ENCODE data around the gene SLC35G6.

The SLC35G6 gene

GRCh38 chr17:7479213-7480088, 1.8 kb upstream of the SLC35G6 start, which contains the start of gene ZBTB4:
TSS of gene ZBTB4 (minus strand) at chr17:7479631. CDS start at chr17:7466801, 12,830 bp downstream.
- peak; percentile 43 for DNase-seq

GRCh38 chr17:7480089-7480384, 1.2 kb upstream of the SLC35G6 start:
- DNase-seq: no peak

- peak; percentile 25 for DNase-seq
Measured at GRCh38 chr17:7481842-7482741, 846 bp downstream of the SLC35G6 start.

GRCh38 chr17:7482742-7483088, 1.5 kb downstream of the SLC35G6 start:
- peak; percentile 33 for DNase-seq

- peak; percentile 94 for DNase-seq
Measured at GRCh38 chr17:7483255-7484066, 2.2 kb downstream of the SLC35G6 start.

GRCh38 chr17:7484067-7484918, 3.0 kb downstream of the SLC35G6 start, which contains the start of gene POLR2A:
TSS of gene POLR2A (plus strand) at chr17:7484366.
- peak; percentile 97 for DNase-seq

- no peak for DNase-seq
Measured at GRCh38 chr17:7484919-7485377, 3.7 kb downstream of the SLC35G6 start.

- DNase-seq: peak; percentile 14
Measured at GRCh38 chr17:7486181-7486580, 4.9 kb downstream of the SLC35G6 start.

- no peak for DNase-seq
Measured at GRCh38 chr17:7490144-7490543, 8.9 kb downstream of the SLC35G6 start.

GRCh38 chr17:7491583-7491982, 10.3 kb downstream of the SLC35G6 start:
- no peak for DNase-seq

GRCh38 chr17:7493941-7494340, 12.7 kb downstream of the SLC35G6 start:
- no peak for DNase-seq

- DNase-seq: no peak
Measured at GRCh38 chr17:7495906-7496434, 14.7 kb downstream of the SLC35G6 start.

- DNase-seq: no peak
Measured at GRCh38 chr17:7496470-7497183, 15.4 kb downstream of the SLC35G6 start.

GRCh38 chr17:7497228-7497627, 16.0 kb downstream of the SLC35G6 start:
- no peak for DNase-seq

- no peak for DNase-seq
Measured at GRCh38 chr17:7497636-7498035, 16.4 kb downstream of the SLC35G6 start.

GRCh38 chr17:7499161-7499560, 17.9 kb downstream of the SLC35G6 start:
- DNase-seq: no peak

- DNase-seq: no peak
Measured at GRCh38 chr17:7501729-7502128, 20.5 kb downstream of the SLC35G6 start.

GRCh38 chr17:7502171-7502847, 21.1 kb downstream of the SLC35G6 start:
- no peak for DNase-seq

GRCh38 chr17:7502987-7503386, 21.7 kb downstream of the SLC35G6 start:
- no peak for DNase-seq

- DNase-seq: no peak
Measured at GRCh38 chr17:7503521-7503920, 22.3 kb downstream of the SLC35G6 start.
